H1 (cell line): ENCODE measurements around the gene OR2B2. TPM values are rescaled to one million over a fixed set of nuclear protein-coding genes. Genes with fewer than 3 reads are reported as not detected.

Source experiments
- CEBPB ChIP-seq: IDR thresholded peaks from 2 replicates; pipeline ENCODE4 v1.6.1; 2012; ENCODE audit warnings: low read depth, low read length
- EZH2 ChIP-seq: fragments of 200-600 bp; sonication (generic); IDR thresholded peaks from 2 replicates; pipeline ENCODE4 v1.7.1; 2012; ENCODE audit warnings: low read depth, mild to moderate bottlenecking, moderate library complexity, low read length, inconsistent platforms; ENCODE audit not compliant: severe bottlenecking
- KDM4A ChIP-seq: IDR thresholded peaks from one replicate; pipeline ENCODE4 v1.7.1; 2012; ENCODE audit warnings: low read depth, mild to moderate bottlenecking, moderate library complexity, low read length, inconsistent platforms; ENCODE audit not compliant: severe bottlenecking
- POLR2AphosphoS5 ChIP-seq: IDR thresholded peaks from 2 replicates; pipeline ENCODE4 v1.6.1; 2011; ENCODE audit warnings: low read depth, low read length
- SIN3A ChIP-seq, 2 experiments: IDR thresholded peaks in 1 of 2; conservative IDR thresholded peaks in 1 of 2; 2 replicates each; pipeline ENCODE4 v1.6.1; 2011 to 2012; ENCODE audit warnings: low read length in 2 of 2, improper control_type of control experiment in 1 of 2, low read depth in 1 of 2, mild to moderate bottlenecking in 1 of 2
- SP1 ChIP-seq: IDR thresholded peaks from 2 replicates; pipeline ENCODE4 v1.6.1; 2011; ENCODE audit warnings: low read depth, low read length
- SP4 ChIP-seq: IDR thresholded peaks from 2 replicates; pipeline ENCODE4 v1.6.1; 2012; ENCODE audit warnings: low read length, inconsistent platforms
- polyA plus RNA-seq, 7 experiments: library from polyadenylated mRNA; depleted of rRNA in 3 of 7; stranded (reverse) in 5 of 7; unstranded in 2 of 7; fragments of >200 nt in 5 of 7; fragments of 200-250 nt in 2 of 7; gene quantifications; 1 replicate in 5 of 7; 2 replicates in 1 of 7; 4 replicates in 1 of 7; pipeline versions ENCODE4 v1.2.1 to v1.2.3, GENCODE V29; 2011 to 2013; ENCODE audit warnings: missing spikeins in 2 of 7, mixed read lengths in 2 of 7
- total RNA-seq: library from RNA; stranded (reverse); fragmentation: NEBNext Ultra II Directional; extraction: Animal tissue kit (Norgen Biotek cat#: 25700); gene quantifications from 2 replicates; pipeline ENCODE4 v1.2.1, GENCODE V29; 2021
- TF ChIP-seq, protein P1 (sequence below), 3 experiments: IDR thresholded peaks; 1 replicate in 2 of 3; 2 replicates in 1 of 3; pipeline versions ENCODE4 v1.5.1 to v1.6.1; 2011; ENCODE audit warnings: low read length in 3 of 3, mild to moderate bottlenecking in 3 of 3, inconsistent platforms in 2 of 3, low read depth in 1 of 3, moderate library complexity in 1 of 3; ENCODE audit not compliant: insufficient read depth in 1 of 3; ENCODE audit errors: control extremely low read depth in 1 of 3

OR2B2 gene
- total and polyA plus RNA-seq, 2 of the 8 experiments (the other 6 are each of a cell fraction or from before 2014, with no cell fraction given), result not detected

DNA sequence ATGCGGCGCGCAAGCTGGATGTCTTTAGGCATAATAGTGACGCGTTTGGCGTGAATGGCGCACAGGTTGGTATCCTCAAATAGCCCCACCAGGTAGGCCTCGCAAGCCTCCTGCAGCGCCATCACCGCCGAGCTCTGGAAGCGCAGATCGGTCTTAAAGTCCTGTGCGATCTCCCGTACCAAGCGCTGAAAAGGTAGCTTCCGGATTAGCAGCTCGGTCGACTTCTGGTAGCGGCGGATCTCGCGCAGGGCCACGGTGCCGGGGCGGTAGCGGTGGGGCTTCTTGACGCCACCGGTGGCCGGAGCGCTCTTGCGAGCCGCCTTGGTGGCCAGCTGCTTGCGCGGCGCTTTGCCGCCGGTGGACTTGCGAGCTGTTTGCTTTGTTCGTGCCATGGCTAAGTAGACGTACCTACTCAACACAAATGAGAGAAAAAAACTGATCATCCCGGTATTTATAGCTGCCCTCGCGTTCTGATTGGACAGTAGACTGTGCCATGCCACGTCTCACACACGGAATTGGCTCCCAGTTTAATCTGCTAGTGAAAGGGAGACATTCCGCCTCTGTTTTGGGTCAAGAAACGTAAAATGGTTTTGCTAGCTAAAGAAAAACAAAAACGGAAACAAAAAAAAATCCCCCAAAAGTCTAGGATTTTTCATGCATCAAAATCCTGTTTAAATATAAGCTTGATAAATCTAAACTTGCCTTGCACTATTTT lies 40.1 kb downstream of the OR2B2 start (continued):
- TF ChIP-seq POLR2AphosphoS5, result peak; percentile 98
- no peak for TF ChIP-seq CEBPB
- TF ChIP-seq EZH2, result no peak
- TF ChIP-seq, protein P1, sequence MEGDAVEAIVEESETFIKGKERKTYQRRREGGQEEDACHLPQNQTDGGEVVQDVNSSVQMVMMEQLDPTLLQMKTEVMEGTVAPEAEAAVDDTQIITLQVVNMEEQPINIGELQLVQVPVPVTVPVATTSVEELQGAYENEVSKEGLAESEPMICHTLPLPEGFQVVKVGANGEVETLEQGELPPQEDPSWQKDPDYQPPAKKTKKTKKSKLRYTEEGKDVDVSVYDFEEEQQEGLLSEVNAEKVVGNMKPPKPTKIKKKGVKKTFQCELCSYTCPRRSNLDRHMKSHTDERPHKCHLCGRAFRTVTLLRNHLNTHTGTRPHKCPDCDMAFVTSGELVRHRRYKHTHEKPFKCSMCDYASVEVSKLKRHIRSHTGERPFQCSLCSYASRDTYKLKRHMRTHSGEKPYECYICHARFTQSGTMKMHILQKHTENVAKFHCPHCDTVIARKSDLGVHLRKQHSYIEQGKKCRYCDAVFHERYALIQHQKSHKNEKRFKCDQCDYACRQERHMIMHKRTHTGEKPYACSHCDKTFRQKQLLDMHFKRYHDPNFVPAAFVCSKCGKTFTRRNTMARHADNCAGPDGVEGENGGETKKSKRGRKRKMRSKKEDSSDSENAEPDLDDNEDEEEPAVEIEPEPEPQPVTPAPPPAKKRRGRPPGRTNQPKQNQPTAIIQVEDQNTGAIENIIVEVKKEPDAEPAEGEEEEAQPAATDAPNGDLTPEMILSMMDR (IDR thresholded peaks at IDR 0.05; ENCODE audit: control extremely low read depth in 1 of 3, insufficient read depth in 1 of 3, low read depth in 1 of 3, low read length in 3 of 3), result peak in 2 of 3 experiments; percentile 22 to 26; a peak in 3 of 4 replicates
- peak in 1 of 2 experiments; percentile 73; a peak in 1 of 4 replicates for TF ChIP-seq SIN3A (conservative IDR thresholded peaks at IDR 0.05 in 1 of 2, IDR thresholded peaks at IDR 0.05 in 1 of 2; ENCODE audit: low read depth in 1 of 2, low read length in 2 of 2)
- no peak for TF ChIP-seq SP4
- no peak for TF ChIP-seq KDM4A
- TF ChIP-seq SP1, result peak; percentile 95
- TF ChIP-seq, all 59 proteins: peak for 14
